GM13977 (cell line): ENCODE results near the gene EFNA4.

Source experiments
- DNase-seq: peaks from one replicate; pipeline ENCODE4 v3.0.0; 2012; ENCODE audit warnings: low spot score
- in situ Hi-C: fragments of 300-500 bp; cut with MboI; formaldehyde crosslinking; loops from one replicate; pipeline ENCODE4 v1.12.0; 2022; ENCODE audit warnings: low sequenced_read_pairs, low pct_unique_long_range_greater_than_20kb, mixed read lengths, inconsistent platforms; ENCODE audit not compliant: unreplicated experiment
- TF ChIP-seq, protein P1 (sequence below): IDR thresholded peaks from 2 replicates; pipeline ENCODE4 v1.5.1; 2012; ENCODE audit warnings: mild to moderate bottlenecking, control low read depth; ENCODE audit not compliant: insufficient read depth; ENCODE audit errors: extremely low read depth, missing control alignments

EFNA4 gene

DNA sequence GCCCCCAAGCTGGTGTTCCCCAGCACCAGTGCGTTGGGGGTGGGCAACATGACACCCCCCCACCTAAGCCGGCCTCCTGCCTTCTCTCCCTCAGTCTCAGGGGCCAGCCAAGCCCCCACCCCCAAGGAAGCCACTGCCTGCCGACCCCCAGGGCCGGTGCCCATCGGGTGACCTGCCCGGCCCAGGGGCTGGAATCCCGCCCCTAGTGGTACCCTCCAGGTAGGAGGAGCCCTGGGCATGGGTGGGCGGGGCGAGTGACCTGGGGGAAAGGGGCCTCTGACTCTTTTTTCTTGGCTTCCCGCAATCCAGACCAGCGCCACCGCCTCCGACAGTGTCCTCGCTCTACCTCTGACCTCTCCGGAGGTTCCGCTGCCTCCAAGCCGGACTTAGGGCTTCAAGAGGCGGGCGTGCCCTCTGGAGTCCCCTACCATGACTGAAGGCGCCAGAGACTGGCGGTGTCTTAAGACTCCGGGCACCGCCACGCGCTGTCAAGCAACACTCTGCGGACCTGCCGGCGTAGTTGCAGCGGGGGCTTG, 1.3 kb upstream of the EFNA4 start:
- in situ Hi-C loops = loop anchor here (25.0 kb wide), 1 partner anchor 400 kb away; no protein-coding TSS in a partner anchor
- DNase-seq = no peak
- TF ChIP-seq, protein P1, sequence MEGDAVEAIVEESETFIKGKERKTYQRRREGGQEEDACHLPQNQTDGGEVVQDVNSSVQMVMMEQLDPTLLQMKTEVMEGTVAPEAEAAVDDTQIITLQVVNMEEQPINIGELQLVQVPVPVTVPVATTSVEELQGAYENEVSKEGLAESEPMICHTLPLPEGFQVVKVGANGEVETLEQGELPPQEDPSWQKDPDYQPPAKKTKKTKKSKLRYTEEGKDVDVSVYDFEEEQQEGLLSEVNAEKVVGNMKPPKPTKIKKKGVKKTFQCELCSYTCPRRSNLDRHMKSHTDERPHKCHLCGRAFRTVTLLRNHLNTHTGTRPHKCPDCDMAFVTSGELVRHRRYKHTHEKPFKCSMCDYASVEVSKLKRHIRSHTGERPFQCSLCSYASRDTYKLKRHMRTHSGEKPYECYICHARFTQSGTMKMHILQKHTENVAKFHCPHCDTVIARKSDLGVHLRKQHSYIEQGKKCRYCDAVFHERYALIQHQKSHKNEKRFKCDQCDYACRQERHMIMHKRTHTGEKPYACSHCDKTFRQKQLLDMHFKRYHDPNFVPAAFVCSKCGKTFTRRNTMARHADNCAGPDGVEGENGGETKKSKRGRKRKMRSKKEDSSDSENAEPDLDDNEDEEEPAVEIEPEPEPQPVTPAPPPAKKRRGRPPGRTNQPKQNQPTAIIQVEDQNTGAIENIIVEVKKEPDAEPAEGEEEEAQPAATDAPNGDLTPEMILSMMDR = no peak

DNA sequence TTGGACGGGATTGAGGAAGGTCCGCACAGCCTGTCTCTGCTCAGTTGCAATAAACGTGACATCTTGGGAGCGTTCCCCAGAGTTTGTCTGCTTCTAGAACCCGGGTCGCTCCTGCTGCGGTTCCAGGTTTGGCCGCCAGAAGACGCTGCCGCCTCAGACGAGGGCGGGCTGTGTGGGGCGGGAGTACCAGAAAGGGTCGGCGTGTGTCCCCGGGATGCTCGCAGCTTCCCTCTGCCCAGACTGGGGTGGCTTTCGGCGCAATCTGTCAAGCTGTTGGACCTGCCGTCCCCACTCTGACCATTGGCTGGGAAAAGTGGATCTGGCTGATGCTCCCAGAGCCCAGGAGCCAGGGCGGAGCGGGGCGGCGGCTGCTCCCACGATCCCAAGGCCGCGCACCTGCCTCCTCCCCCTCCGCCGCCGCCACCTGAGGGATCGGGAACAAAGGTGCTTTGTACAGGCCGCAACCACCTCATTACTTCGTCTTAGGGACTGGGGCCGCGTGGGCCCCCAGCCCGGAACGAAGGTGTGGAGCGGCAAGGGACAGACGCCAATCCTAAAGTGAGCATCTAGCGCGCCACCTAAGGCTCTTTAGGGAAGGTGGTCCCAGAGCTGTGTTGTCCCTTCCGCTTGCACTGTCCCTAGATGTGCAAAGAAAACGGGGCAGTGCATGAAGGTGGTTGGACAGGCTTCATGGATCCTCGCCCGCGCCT, 683 bp upstream of the EFNA4 start:
- TF ChIP-seq, protein P1 = peak; percentile 95
- in situ Hi-C loops = loop anchor here (25.0 kb wide), 1 partner anchor 401 kb away; no protein-coding TSS in a partner anchor
- DNase-seq = peak; percentile 87

DNA sequence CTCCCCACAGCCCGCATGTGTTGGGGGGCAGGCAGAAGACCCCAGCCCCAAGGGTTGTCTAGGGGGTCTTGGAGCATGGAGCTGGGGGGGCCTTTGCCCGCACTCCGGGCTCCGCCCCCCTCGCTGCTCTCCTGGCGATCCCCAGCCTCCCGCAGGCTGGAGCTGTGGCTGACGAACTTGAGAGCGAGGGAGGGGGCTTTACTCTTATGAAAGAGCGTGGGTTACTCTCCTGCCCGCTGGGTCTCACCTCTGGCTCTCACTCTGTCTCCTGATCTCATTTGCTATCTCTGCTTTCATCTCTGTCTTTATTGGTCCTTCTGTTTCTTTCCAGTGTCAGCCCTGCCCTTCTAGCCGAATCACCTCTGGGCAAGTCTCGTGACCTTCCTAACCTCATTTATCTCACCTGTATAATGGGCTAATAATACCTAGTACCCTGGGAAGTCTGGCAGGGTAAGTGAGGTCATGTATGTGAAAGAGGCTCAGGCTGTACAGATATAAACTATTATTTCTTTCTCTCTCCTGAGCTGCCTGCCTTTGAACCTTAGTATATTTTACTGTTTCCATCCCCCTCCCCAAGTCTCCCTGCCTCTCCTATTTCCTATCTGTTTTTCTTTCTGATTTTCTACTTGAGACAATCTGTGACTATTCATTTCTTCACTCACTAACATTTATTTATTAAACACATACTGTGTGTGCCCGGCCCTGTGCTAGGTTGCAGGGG, 731 bp downstream of the EFNA4 start:
- peak; percentile 82 for DNase-seq
- in situ Hi-C loops = loop anchor here (25.0 kb wide), 1 partner anchor 402 kb away; no protein-coding TSS in a partner anchor
- TF ChIP-seq, protein P1 = no peak

DNA sequence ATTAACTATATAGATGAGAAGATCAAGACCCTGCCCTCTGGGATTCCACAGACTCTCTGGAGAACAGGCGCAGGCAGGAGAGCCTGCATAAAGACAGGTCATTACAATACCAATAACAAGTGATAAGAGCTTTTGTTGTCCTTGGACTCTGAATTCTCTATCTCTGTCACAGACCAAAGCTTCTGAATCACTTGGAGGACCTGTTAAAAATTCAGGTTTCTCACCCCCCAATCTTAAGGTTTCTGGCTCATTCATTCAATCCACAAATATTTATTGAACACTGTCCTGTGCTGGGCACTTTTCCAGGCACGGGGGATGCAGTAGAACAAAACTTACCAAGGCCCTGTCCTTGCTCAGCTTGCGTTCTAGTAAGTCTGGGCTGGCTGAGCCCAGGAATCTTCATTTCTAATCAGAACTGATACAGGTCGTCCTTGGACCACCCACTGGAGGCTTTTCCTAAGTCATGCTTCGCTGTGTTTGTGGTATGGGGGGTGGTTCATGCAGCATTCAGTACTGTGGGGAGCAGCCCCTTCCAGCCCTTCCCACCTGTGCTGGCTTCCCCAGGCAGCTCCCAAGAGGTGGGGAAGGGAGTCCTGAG, 1.4 kb downstream of the EFNA4 start:
- in situ Hi-C loops = loop anchor here (25.0 kb wide), 1 partner anchor 403 kb away; no protein-coding TSS in a partner anchor
- DNase-seq = no peak
- TF ChIP-seq, protein P1 = no peak

DNA sequence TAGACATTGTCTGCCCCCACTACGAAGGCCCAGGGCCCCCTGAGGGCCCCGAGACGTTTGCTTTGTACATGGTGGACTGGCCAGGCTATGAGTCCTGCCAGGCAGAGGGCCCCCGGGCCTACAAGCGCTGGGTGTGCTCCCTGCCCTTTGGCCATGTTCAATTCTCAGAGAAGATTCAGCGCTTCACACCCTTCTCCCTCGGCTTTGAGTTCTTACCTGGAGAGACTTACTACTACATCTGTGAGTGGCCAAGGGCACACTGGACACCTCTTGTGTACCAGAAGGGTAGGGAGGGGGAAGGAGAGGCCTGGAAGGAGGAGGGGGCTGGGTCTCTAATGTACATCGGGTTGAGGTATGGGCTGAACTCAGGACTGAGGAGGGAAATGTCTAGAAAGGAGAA, 3.2 kb downstream of the EFNA4 start:
- in situ Hi-C loops = loop anchor here (25.0 kb wide), 1 partner anchor 404 kb away; no protein-coding TSS in a partner anchor
- TF ChIP-seq, protein P1 = no peak
- no peak for DNase-seq

DNA sequence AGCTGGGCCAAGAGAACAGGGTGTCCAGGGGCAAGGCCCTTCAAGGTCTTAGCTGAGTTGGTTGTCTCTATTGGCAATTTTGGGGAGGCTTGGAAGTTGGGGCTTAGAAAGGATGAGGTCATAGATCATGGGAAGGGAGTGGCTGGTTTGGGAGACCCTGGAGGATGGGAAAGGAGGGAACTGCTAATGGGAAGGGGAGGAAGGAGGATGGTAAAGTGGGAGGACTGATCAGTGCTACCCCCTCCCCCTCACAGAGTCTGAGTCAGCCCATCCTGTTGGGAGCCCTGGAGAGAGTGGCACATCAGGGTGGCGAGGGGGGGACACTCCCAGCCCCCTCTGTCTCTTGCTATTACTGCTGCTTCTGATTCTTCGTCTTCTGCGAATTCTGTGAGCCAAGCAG, 5.1 kb downstream of the EFNA4 start:
- TF ChIP-seq, protein P1 = no peak
- DNase-seq = no peak
- in situ Hi-C loops = loop anchor here (25.0 kb wide), 1 partner anchor 406 kb away; no protein-coding TSS in a partner anchor
